GM21576 (cell line): ENCODE measurements around the gene HOXC12.

Experiments
- ATAC-seq: cut with Tn5 transposase; IDR thresholded peaks from one replicate; pipeline ENCODE4 v1.9.1; 2021; ENCODE audit warnings: mild to moderate bottlenecking, moderate library complexity; ENCODE audit not compliant: unreplicated experiment

Gene HOXC12

GRCh38 chr12:53995002-53995377 is 40.3 kb downstream of the HOXC12 start:
- ATAC-seq, result no peak

GRCh38 chr12:53995378-53996239 is 40.9 kb downstream of the HOXC12 start:
- ATAC-seq, result no peak

GRCh38 chr12:53996240-53997203 is 41.8 kb downstream of the HOXC12 start:
- no peak for ATAC-seq

DNA sequence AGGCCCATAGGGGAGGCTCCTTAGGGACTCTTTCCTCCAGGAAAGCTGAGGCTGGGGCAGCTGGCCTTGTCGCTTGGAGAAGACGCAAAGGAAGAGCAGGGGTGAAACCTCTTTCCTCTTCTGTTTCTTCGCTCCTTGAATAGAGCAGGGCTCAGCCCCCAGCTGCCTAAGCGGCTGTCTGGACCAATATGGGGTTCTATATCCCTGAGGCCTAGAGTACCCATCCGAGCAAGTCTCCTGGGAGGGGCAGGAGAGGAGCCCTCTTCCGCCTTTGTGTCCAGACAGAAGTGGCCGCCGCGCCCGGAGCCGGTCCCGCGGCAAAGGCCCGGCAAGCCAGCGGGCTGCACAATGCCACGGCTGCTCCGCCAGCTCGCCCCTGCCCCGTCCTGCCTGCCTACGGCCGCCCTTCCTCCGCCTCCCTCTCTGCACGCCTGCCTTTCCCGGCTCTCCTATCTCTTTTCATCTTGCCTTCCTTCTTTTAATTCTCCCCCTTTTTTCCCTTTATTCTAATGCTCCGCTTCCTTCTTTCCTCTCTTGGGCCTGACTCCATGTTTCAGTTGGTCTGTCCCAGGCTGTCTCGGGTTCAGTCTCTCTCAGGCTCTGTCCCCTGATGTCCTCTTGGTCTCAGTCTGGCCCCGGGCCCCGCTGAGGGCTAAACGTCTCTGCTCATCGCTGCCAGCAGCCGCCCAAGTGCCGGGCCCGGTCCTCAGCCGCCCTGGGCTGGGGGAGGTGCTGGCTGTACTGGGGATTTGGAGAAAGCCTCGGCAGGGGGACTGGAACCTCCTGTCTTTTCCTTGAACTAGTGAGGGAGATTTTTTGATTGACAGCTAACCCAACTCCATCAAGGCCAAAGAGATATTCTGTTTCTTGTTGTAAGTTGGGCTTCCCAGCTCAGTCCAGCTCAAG is 42.8 kb downstream of the HOXC12 start:
- no peak for ATAC-seq

GRCh38 chr12:53998110-53998899 is 43.6 kb downstream of the HOXC12 start:
- ATAC-seq, result no peak

DNA sequence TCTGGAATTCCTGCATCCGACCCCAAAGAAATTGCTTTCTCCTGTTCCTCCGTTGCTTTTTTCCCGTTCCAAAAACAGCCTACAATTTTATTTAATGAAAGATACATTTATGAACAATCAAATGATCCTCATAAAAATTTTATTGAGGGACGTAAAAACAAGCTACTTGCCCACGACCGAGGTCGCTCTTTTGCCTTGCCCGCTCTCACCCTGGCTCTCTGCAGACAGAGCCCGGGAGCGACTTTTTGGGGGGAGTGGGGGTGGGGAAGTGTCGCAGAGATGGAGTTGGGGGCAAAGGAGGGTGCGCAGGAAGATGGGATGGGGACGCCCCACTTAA is 44.2 kb downstream of the HOXC12 start:
- ATAC-seq, result no peak

DNA sequence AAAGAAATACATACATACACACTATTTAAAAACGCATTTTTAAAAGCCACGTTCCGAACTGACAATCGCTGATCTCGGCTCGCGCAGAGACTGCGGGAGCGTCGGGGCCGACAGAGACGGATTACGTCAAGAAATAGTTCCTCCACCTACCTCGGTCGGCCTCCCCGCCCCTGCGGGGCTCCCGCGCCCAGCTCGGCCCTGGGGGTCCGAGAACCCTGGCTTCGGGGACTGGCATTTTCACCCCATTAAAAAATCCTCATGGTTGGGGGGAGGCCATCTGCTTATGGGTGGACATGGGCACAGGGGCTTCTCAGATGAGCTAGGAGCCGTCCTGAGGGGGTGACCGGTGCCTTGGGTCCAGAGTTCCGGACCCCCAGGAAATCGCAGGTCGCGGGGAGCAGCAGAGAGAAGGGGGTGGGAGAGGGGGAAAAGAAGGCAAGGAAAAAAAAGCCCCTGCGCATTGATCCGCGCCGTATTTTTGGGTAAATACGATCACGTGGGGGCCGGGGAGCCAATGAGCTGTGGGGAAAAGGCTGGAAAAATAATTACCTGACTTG is 44.9 kb downstream of the HOXC12 start:
- ATAC-seq, result no peak

DNA sequence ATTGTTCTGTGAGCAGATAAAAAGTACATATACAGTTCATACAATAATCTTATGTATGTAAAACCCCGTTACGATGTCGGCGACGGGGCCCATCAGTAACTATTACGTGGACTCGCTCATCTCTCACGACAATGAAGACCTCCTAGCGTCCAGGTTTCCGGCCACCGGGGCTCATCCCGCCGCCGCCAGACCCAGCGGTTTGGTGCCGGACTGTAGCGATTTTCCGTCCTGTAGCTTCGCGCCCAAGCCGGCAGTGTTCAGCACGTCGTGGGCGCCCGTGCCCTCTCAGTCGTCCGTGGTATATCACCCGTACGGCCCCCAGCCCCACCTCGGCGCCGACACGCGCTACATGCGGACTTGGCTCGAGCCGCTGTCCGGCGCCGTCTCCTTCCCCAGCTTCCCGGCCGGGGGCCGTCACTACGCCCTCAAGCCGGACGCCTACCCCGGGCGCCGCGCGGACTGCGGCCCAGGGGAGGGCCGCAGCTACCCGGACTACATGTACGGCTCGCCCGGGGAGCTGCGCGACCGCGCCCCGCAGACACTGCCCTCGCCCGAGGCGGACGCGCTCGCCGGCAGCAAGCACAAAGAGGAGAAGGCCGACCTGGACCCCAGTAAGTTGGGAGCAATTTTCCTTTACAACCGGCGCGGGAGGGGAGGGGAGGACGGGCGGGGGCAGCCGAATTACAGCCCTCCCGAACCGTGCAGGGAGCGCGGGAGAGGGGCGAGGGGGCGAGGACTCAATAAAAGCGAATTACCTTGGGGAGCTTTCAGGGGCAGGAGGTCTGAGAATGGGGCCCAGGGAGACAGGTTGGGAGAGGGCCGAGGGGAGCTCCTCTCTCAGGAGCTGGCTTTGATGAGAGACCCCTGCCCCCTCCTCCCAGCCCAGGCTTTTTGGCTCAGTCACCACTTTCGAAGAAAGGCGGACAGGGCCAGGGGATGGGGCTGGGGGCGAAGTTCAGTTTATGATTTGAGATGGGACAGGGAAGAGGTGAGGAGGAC is 45.7 kb downstream of the HOXC12 start, which contains the start of gene HOXC9:
TSS of gene HOXC9 (plus strand) at position 46 of the 999 bp plus-strand sequence. CDS start at position 74, 28 bp downstream.
- ATAC-seq, result no peak

DNA sequence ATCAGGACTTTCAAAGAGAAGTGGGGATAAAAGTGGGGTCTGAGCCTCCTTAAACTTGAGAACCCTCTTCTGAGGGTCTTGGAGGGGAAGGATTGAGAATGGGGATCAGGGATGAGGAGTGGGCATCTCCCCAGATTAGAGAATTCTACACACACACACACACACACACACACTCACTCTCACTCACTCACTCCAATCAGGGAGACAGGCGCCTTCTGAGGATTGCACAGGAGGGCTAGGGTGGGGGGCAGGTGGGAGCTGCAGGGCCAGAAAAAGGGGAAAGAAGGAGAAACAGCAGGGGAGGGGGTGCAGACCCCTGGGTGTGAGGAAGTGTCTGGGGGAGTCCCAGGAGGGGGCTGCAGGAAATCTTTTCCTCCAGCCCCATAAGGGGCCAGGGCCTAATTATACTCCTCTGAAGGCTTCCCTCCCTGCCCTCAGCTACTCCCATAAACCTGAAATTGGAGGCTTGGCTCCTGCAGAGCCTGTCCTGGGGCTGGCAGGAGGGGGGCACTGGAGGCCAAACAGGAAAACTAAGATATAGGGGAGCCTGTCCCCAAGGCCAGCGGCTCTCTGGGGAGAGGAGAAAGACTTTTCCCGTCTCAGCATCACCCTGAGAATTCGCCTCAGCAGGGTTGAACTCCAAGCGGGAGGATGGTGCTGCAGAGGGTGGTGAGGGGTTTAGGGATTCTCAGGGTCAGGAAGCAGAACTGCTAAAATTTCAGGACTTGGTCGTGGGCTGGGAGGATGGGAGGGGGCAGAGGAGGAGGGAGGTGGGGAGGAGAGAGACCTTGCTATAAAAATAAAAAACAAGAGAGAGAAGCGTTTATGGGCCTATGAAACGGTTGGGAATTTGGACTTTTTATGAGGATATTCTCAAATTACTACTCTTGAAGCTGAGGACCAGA is 46.8 kb downstream of the HOXC12 start:
- no peak for ATAC-seq

- no peak for ATAC-seq
Observed at GRCh38 chr12:54002278-54002914, 47.7 kb downstream of the HOXC12 start.

GRCh38 chr12:54002915-54003389 is 48.2 kb downstream of the HOXC12 start:
- ATAC-seq, result no peak

- no peak for ATAC-seq
Observed at GRCh38 chr12:54003625-54004024, 48.9 kb downstream of the HOXC12 start.

DNA sequence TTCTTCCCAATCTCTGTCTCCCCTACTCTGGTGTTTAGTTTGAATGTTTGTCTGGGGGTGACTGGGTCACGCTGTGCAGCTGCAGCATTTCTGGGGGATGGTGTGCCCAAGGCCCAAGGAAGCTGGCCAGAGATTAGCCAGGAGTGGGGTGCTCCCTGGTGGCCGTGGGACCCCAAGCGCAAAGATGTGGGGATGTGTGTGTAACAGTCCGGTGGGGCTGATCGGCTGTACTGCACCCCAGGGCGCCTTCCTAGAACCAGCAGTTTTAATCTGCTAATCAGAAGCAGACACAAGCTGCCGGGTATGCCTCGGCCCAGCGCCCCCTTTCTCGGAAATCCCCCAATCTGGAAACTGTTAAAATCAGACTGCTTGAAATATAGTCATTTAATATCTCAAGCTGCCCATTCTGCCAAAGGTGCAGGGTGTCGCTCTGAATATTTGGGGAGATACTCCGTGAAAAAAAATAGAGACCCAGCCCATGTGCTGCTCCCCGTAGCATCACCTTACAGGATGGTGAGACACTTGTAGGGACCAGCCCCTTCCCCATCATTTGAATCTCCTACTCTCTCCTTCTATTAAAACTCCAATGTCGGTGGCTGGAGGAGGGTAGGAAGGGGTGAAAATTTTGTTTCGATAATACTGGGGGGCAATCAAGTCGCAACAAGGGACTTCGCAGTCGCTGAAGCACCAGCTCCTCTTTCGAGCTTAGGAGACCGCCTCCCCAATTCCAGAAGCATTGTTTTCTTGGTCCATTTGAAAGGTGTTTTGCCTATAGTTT is 49.5 kb downstream of the HOXC12 start:
- ATAC-seq, result no peak

GRCh38 chr12:54004841-54005530 is 50.3 kb downstream of the HOXC12 start:
- ATAC-seq, result no peak

DNA sequence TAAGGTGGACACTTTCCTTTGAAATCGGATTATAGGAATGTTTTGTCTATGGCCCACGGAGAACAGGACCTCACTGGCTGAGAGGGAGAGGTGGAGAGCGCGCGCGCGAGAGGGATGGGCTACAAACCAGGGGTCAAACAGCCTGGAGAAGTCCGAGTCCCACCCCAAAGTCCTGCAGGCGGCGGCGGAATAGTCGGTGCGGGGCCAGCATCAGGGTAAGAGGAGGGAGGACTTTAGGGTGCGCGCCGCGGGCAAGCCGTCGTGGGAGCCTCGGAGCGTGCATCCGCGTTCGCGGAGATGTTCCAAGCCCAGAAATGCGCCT is 50.8 kb downstream of the HOXC12 start:
- ATAC-seq, result no peak
